AG10803 (cell line): ENCODE results near the gene IMPG2.

ENCODE experiments used
- DNase-seq: peaks from one replicate; pipeline ENCODE4 v3.0.0; 2010; ENCODE audit warnings: low read depth
- H3K4me3 ChIP-seq: 2 replicates; pipeline ENCODE4 v1.5.1; 2011; ENCODE audit warnings: mild to moderate bottlenecking, low read length, control low read depth
- TF ChIP-seq, protein P1 (sequence below): conservative IDR thresholded peaks from 2 replicates; pipeline ENCODE4 v1.5.1; 2011; ENCODE audit warnings: mild to moderate bottlenecking, low read length, control low read depth, inconsistent platforms

Gene IMPG2

DNA sequence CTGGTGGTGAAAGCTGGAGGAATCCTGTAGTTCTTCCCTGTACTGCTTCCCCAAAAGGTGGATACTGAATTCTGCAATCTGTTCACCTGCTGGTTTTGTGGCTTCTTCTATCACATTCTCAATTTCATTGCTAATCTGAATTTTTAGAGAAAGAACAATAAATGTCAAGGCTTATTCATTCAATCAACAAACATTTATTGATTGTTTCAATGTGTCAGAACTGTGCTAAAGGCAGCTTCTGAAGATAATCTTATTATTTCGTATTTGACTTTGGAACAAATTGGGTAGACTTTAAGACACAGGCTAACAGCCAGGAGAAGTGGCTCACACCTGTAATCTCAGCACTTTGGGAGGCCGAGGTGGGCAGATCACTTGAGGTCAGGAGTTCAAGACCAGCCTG, 46.8 kb downstream of the IMPG2 start:
- H3K4me3 ChIP-seq, result no peak overlapping the region
- TF ChIP-seq, protein P1, sequence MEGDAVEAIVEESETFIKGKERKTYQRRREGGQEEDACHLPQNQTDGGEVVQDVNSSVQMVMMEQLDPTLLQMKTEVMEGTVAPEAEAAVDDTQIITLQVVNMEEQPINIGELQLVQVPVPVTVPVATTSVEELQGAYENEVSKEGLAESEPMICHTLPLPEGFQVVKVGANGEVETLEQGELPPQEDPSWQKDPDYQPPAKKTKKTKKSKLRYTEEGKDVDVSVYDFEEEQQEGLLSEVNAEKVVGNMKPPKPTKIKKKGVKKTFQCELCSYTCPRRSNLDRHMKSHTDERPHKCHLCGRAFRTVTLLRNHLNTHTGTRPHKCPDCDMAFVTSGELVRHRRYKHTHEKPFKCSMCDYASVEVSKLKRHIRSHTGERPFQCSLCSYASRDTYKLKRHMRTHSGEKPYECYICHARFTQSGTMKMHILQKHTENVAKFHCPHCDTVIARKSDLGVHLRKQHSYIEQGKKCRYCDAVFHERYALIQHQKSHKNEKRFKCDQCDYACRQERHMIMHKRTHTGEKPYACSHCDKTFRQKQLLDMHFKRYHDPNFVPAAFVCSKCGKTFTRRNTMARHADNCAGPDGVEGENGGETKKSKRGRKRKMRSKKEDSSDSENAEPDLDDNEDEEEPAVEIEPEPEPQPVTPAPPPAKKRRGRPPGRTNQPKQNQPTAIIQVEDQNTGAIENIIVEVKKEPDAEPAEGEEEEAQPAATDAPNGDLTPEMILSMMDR, result no peak
- no peak for DNase-seq

GRCh38 chr3:101273156-101273555, 47.2 kb downstream of the IMPG2 start:
- TF ChIP-seq, protein P1, result no peak
- no peak overlapping the region for H3K4me3 ChIP-seq
- no peak for DNase-seq

DNA sequence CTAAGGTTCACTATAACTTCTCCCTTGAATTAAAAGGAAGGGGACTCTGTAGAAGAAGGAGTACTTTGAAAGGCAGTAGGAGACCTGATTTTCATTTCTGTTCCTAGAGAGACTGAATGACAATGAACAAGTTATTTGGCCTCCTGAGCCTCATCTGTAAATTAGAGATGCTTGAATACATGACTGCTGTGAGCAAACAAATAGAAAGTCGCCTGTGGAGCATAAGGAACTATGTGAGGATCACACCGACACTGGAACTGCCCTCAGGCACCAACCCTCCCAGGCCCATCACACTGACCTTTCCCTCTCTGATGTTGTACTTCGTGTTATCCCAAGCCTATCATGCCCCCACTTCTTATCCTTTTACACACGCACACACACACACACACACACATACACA, 48.6 kb downstream of the IMPG2 start:
- H3K4me3 ChIP-seq, result no peak overlapping the region
- TF ChIP-seq, protein P1, result no peak
- no peak for DNase-seq

- TF ChIP-seq, protein P1, result no peak
- H3K4me3 ChIP-seq, result no peak overlapping the region
- DNase-seq, result no peak
Observed at GRCh38 chr3:101270149-101270548, 50.2 kb downstream of the IMPG2 start.

DNA sequence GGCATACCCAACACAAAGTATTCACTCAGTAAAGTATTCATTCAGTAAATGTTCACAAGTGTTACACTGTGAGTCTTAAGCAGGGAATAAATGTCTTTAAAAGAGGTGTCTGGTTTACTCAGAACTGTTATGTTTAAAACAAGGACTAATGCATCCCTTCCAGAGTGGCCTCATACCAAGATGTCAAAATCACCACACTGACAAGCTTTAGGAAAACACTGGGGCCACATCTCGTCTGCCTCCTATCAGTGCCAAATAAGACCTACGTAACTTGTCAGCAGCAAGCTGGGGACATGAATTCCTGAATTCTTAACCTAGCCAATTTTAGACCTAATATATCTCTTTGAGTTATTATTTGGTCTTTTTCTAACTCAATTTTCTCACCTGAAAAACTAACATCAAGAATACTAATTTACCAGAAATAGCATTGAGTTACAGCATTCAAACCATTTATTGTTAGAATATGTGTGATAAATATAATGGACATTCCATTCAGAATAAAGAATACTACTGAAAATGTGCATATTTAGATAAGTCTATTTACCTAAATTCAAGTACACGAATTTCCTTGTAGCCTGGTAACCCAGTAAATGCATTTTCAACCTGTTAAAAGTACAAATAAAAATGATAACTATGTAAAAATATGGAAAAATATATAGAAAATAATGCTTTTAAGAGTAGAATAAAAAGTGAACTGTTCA, 51.3 kb downstream of the IMPG2 start:
- no peak for DNase-seq
- H3K4me3 ChIP-seq, result no peak overlapping the region

GRCh38 chr3:101268141-101268540, 52.2 kb downstream of the IMPG2 start:
- H3K4me3 ChIP-seq, result no peak overlapping the region
- DNase-seq, result no peak
- TF ChIP-seq, protein P1, result no peak

More for the DNA sequence above, 51.3 kb downstream of the IMPG2 start:
- TF ChIP-seq, protein P1, result no peak

GRCh38 chr3:101266566-101266965, 53.8 kb downstream of the IMPG2 start:
- H3K4me3 ChIP-seq, result no peak overlapping the region
- TF ChIP-seq, protein P1, result no peak
- no peak for DNase-seq
